KMS-11 (cell line): ENCODE results near the gene HS3ST3B1.

Experiments
- H2AFZ ChIP-seq: fragments of 200-600 bp; sonication (generic); 2 replicates; pipeline ENCODE4 v1.6.1; 2016; ENCODE audit warnings: antibody characterized with exemption, mixed run types, low read depth
- H3K27ac ChIP-seq: fragments of 200-600 bp; sonication (generic); 2 replicates; pipeline ENCODE4 v1.6.1; 2016; ENCODE audit warnings: mild to moderate bottlenecking, mixed run types
- H3K27me3 ChIP-seq: fragments of 200-600 bp; sonication (generic); 2 replicates; pipeline ENCODE4 v1.6.1; 2017; ENCODE audit warnings: mild to moderate bottlenecking, low read depth, mixed run types, moderate library complexity; ENCODE audit not compliant: insufficient read depth
- H3K36me3 ChIP-seq: fragments of 200-600 bp; sonication (generic); 2 replicates; pipeline ENCODE4 v1.6.1; 2017; ENCODE audit warnings: mild to moderate bottlenecking, mixed run types; ENCODE audit not compliant: insufficient read depth
- H3K4me1 ChIP-seq: fragments of 200-600 bp; sonication (generic); 2 replicates; pipeline ENCODE4 v1.6.1; 2016; ENCODE audit warnings: mild to moderate bottlenecking, low read depth, mixed run types; ENCODE audit not compliant: poor library complexity, severe bottlenecking
- H3K4me2 ChIP-seq: fragments of 200-600 bp; sonication (generic); 2 replicates; pipeline ENCODE4 v1.7.0; 2016; ENCODE audit warnings: mild to moderate bottlenecking, mixed run types
- H3K4me3 ChIP-seq: fragments of 200-600 bp; sonication (generic); IDR thresholded peaks from 2 replicates; pipeline ENCODE4 v1.6.1; 2017; ENCODE audit warnings: low read depth, low read length, mixed read lengths; ENCODE audit not compliant: insufficient read depth
- H3K79me2 ChIP-seq: fragments of 200-600 bp; sonication (generic); 2 replicates; pipeline ENCODE4 v1.6.1; 2016; ENCODE audit warnings: low read depth, mixed run types; ENCODE audit not compliant: insufficient read depth
- H3K9ac ChIP-seq: fragments of 200-600 bp; sonication (generic); 2 replicates; pipeline ENCODE4 v1.6.1; 2016; ENCODE audit warnings: mild to moderate bottlenecking, mixed run types
- H4K20me1 ChIP-seq: fragments of 200-600 bp; sonication (generic); 2 replicates; pipeline ENCODE4 v1.6.1; 2016; ENCODE audit warnings: mild to moderate bottlenecking, mixed run types; ENCODE audit not compliant: insufficient read depth
- CTCF ChIP-seq: fragments of 200-600 bp; sonication (generic); conservative IDR thresholded peaks from 2 replicates; pipeline ENCODE4 v1.6.1; 2017; ENCODE audit warnings: low read depth, mild to moderate bottlenecking, antibody characterized with exemption, low read length, moderate library complexity, mixed read lengths

HS3ST3B1 gene

GRCh38 chr17:14310605-14311004, 9.7 kb downstream of the HS3ST3B1 start:
- H3K4me3 ChIP-seq = no peak overlapping the region
- no peak overlapping the region for H3K9ac ChIP-seq
- TF ChIP-seq CTCF = no peak
- H3K27me3 ChIP-seq = no peaks in the 10 kb centered on the region
- no peak overlapping the region for H2AFZ ChIP-seq
- no peaks in the 10 kb centered on the region for H3K4me1 ChIP-seq
- H3K27ac ChIP-seq = no peak overlapping the region
- H3K36me3 ChIP-seq = no peaks in the 10 kb centered on the region
- no peaks in the 10 kb centered on the region for H4K20me1 ChIP-seq
- H3K4me2 ChIP-seq = no peak overlapping the region
- H3K79me2 ChIP-seq = no peaks in the 10 kb centered on the region

GRCh38 chr17:14311186-14311705, 10.4 kb downstream of the HS3ST3B1 start:
- Histone ChIP-seq H3K27ac (no peak overlapping the region), H3K27me3 (no peaks in the 10 kb centered on the region), H3K79me2 (no peaks in the 10 kb centered on the region), H3K9ac (no peak overlapping the region), H3K4me3 (no peak overlapping the region), H4K20me1 (no peaks in the 10 kb centered on the region), H3K4me1 (no peaks in the 10 kb centered on the region), H3K4me2 (no peak overlapping the region), H3K36me3 (no peaks in the 10 kb centered on the region), H2AFZ (no peak overlapping the region)
- TF ChIP-seq CTCF = no peak

- no peaks in the 10 kb centered on the region for H3K4me1 ChIP-seq
- H3K36me3 ChIP-seq = no peaks in the 10 kb centered on the region
These were observed 11.1 kb downstream of the HS3ST3B1 start for GRCh38 chr17:14311981-14312380.

GRCh38 chr17:14312522-14312921, 11.6 kb downstream of the HS3ST3B1 start:
- no peak overlapping the region for H2AFZ ChIP-seq
- no peaks in the 10 kb centered on the region for H3K36me3 ChIP-seq
- H3K27me3 ChIP-seq = no peaks in the 10 kb centered on the region
- no peaks in the 10 kb centered on the region for H3K79me2 ChIP-seq
- no peak overlapping the region for H3K27ac ChIP-seq
- H3K4me2 ChIP-seq = no peak overlapping the region
- no peaks in the 10 kb centered on the region for H4K20me1 ChIP-seq
- H3K4me3 ChIP-seq = no peak overlapping the region
- TF ChIP-seq CTCF = no peak
- H3K9ac ChIP-seq = no peak overlapping the region
- H3K4me1 ChIP-seq = no peaks in the 10 kb centered on the region

More at GRCh38 chr17:14311981-14312380, 11.1 kb downstream of the HS3ST3B1 start:
- no peak for TF ChIP-seq CTCF
- H3K79me2 ChIP-seq = no peaks in the 10 kb centered on the region
- H3K4me3 ChIP-seq = no peak overlapping the region
- H3K9ac ChIP-seq = no peak overlapping the region
- no peaks in the 10 kb centered on the region for H3K27me3 ChIP-seq
- H3K27ac ChIP-seq = no peak overlapping the region
- H2AFZ ChIP-seq = no peak overlapping the region
- no peak overlapping the region for H3K4me2 ChIP-seq
- H4K20me1 ChIP-seq = no peaks in the 10 kb centered on the region
